GM20431 (cell line): ENCODE measurements around the gene CHAT.

ENCODE experiments used
- in situ Hi-C: fragments of 300-500 bp; cut with MseI, MboI; formaldehyde crosslinking; loops from one replicate; pipeline ENCODE4 v1.15.0; 2020; ENCODE audit warnings: low sequenced_read_pairs; ENCODE audit not compliant: unreplicated experiment

The CHAT gene

DNA sequence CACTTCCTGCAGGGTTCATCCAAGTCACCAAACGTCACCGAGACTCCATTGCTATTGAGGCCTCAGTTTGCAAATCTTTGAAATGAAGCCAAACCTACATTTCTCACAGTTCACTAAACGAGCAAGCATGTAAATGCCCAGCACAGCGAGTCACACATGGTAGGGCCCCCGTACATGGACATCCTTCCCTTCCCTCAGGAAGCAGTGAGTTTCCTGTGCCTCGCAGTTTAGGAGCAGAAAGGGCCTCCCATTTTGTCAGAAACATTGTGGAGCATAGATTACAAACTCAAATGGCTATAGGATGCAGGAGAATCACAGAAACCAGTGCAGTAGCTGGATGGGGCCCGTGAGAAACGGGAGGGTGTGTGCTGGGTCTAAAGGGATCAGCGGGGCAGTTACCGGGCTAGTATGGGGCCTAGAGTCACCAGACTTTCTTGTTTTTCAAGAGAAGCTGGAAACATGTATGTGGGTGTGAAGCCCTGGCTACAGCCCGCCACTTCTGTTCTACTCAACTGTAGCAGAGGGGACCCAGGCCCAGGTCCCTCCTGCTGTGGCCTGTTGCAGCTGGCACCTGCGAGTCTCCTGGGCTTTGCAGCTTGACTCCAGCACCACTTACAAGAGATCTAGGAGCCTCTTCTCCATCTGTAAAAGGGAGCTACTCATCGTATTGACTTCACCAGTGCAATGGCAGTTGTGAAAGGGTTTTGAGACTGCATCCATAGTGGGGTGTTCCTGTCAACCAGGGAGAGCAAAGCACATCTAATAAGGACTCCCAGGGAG lies 17.9 kb upstream of the CHAT start:
- in situ Hi-C loops, result loop anchor here (25.0 kb wide), 1 partner anchor 616 kb away; no protein-coding TSS in a partner anchor

- in situ Hi-C loops, result loop anchor here (25.0 kb wide), 1 partner anchor 616 kb away; no protein-coding TSS in a partner anchor
Measured at GRCh38 chr10:49596493-49596809, 17.4 kb upstream of the CHAT start.

DNA sequence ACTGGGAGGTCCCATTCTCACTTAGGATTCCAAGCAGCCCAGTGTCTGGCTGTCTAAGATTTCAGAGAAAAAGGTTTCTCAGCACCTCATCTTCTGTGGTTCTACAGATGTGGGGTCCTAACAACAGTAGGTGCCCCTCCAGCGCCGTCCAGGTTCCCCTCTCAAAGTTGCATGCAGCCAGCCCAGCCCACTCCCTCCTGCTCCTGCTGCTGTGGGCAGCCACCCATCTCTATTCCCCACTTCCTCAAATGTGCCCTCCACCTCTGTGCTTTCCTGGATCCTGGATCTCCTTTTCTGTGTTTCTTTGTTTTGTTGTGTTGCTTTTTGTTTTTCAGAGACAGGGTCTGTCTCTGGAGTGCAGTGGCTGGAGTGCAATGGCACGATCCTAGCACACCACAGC lies 17.0 kb upstream of the CHAT start:
- in situ Hi-C loops, result loop anchor here (25.0 kb wide), 1 partner anchor 615 kb away; no protein-coding TSS in a partner anchor

DNA sequence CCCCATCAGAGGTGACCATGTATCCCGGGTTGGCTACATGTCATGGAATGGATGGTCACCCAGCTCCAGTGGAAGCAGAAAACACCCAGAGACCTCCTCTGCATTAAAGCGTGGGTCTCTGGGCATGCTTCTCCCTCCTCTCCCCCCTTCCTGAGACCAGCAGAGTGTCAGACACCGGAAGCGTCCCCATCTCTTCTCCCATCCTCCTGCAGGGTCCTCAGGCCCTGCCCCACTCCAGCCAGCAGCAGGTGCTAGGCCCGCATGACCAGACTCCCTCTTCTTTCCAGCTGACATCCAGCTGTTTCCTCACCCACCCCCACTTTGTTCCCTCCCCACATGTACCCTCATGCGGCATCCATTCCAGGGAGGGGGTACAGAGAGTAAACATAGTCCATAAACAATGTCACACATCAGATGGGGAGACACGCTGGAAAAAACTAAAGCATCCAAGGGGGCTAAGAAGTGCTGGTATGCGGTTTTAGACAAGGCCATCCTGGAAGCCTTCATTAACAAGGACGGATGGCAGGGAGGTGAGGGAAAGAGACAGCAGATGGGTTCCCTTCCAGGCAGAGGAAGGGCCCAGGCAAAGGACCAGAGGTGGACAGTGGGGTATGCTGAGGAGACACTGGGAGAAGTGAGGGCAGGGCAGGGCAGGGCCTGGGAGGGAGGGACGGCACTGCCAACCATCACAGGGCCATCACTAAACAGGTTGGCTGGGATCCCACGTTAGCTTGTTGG lies 16.2 kb upstream of the CHAT start:
- in situ Hi-C loops, result loop anchor here (25.0 kb wide), 1 partner anchor 615 kb away; no protein-coding TSS in a partner anchor

- in situ Hi-C loops, result loop anchor here (25.0 kb wide), 1 partner anchor 614 kb away; no protein-coding TSS in a partner anchor
Measured at GRCh38 chr10:49598164-49598856, 15.5 kb upstream of the CHAT start.

DNA sequence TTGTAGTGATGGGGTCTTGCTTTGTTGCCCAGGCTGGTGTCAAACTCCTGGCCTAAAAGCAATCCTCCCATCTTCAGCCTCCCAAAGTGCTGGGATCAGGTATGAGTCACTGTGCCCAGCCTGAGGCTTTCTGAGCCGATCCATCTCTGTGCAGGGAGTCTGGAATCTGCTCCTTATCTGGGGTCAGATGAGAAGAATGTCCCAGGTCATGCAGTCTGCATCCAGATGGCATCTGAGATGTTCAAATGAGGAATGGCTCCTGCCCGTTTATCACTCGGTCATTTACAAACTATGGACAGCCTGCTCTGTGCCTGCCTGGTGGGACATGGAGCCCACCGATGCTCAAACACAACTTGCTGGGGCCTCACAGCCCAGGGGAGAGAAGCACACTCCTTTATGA lies 14.9 kb upstream of the CHAT start:
- in situ Hi-C loops, result loop anchor here (25.0 kb wide), 1 partner anchor 613 kb away; no protein-coding TSS in a partner anchor

DNA sequence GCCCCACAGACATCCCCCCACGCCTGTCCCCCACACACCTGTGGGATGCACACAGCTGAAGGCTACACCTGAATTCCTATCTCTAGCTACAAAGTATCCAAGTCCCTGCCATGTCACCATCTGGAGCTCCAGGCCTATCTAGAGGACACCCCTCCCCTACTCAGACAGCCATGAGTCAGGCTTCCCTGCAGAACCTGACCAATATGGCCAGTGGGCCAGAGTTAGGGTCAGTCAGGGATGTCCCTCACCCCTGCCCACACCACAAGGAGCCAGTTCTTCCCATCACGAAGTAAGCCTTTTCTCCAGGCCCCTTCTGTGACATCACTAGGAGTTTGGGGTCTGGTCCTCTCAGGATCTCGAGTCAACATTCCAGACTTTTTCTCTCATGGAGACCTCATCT lies 14.3 kb upstream of the CHAT start:
- in situ Hi-C loops, result loop anchor here (25.0 kb wide), 1 partner anchor 613 kb away; no protein-coding TSS in a partner anchor

- in situ Hi-C loops, result no loop called here
Measured at GRCh38 chr10:49600046-49600445, 13.8 kb upstream of the CHAT start.

DNA sequence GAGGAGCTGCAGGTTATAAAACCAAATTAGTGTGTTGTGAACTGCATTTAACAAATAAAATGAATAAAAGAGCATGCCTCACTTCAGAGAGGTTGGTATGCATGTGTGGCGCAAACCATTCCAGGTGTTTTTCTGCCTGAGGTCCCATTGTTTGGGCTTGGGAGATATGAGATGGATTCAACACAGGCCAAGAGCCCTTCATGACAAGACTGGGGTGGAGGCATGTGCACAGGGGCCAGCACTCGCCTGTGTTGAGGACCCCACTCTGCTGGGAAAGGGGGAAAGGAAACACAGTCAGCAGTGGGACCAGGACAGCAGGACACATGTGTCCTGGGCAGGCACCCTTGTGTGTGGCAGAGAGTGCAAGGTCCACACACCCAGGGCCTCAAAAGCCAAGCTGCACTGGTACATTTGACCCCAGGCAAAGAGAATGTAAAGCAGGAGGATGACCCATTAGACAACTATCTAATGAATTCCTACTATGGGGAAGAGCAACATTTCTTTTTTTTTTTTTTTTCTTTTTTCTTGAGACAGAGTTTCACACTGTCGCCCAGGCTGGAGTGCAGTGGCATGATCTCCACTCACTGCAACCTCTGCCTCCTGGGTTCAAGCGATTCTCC lies 12.9 kb upstream of the CHAT start:
- in situ Hi-C loops, result no loop called here

- in situ Hi-C loops, result no loop called here
Measured at GRCh38 chr10:49601857-49602256, 12.0 kb upstream of the CHAT start.

- in situ Hi-C loops, result no loop called here
Measured at GRCh38 chr10:49602380-49603023, 11.3 kb upstream of the CHAT start.

- in situ Hi-C loops, result no loop called here
Measured at GRCh38 chr10:49605216-49605938, 8.5 kb upstream of the CHAT start.

DNA sequence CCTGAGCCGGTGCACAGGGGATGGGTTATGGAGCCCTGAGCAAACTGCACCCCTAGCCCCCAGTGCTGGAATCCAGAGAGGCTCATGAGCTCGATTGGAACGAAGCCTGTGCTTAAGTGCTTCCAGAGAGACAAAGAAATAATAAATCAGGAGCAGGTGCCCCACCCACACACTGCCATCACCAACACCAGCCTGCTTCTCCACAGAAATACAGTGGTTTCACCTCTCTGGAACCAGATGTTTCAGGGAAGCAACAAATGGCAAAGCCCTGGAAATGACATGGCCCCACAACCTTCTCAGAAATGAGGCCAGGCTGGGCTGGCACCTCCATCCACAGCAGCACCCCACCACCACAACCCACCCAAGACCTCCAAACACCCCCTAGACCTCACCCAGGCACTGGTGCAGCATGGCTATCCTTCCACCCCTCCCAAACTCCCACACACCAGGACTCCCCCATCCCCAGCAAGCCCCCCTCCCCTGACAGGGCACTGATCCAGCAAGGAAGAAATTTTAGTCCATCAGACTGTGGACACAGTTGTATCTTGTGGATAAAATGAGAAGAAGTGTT lies 7.8 kb upstream of the CHAT start:
- in situ Hi-C loops, result no loop called here

GRCh38 chr10:49606981-49607535 lies 6.8 kb upstream of the CHAT start:
- in situ Hi-C loops, result no loop called here

DNA sequence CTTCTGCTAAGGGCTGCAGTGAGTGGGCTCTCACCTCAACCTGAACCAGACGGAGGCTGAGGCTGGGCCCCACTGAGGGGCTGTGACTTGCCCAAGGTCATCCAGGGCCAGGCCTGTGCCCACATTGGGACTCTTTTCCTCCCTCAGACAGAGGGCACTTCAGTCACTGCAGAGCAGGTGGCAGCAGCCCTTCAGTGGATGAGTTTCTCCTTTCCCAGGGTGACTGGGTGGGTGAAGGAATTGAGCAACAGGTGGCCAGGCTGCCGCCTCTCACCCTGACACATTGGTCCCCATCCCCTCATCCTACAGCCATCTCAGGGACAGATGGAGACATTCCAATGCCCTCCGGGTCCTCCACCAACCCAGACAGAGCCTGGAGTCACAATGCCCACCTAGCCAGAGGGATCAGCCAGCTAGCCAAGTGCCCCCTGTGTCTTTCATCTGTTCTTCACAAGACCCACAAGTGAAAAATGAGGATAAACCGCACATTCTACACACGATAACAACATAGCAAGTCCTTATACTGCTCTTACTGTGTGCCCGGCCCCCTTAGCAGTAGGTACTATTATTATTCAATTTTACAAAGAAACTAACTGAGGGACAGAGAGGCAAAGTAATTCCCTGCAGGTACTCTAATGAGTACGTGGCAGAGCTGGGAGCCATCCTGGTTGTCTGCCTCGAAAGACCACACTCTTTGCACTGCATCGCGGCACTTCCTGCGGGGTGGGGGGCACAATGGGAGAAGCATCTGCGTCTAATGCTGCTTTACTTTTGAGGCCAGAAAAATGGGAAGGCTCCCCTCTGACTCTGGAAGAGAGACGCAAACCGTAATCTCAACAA lies 5.5 kb upstream of the CHAT start:
- in situ Hi-C loops, result no loop called here

- in situ Hi-C loops, result no loop called here
Measured at GRCh38 chr10:49609006-49609282, 4.9 kb upstream of the CHAT start.

DNA sequence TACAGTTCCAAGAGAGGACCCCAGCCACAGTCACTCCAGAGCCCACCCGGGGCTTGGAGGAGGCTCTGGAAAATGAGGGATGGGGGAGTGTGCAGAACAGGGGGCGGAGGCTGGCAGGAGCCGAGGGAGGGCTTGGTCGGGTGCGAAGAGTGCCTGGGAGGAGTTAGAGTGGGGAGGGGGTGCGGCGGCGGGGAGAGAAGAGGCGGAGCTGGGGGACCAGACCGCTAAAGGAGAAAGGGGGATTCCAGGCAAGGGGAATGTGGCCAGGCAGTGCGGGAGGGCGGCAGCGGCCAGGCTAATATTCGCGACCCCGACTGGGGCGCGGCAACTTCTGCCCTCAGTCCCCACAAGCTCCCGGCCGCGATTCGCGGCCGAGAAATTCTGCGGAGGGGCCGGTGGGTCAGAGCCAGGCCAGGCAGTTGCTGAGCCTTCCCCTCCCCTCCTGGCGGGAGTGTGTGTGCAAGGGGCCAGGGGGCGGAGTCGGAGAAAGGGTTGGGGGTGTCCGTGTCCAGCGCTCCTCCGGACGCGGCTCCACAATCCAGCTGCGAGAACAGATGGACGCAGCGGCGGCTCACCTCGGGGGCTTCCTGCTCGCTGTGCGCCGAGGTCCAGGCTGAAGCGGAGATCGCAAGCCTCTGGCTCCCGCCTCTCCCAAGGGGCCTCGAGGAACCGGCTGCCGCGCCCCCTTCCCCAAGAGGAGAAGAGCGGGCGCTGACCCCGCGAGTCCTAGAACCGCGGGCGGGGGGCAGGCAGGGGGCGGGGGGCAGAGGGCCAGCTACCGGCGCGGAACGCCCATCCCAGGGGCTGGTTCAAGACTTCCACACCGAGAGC lies 4.3 kb upstream of the CHAT start:
- in situ Hi-C loops, result no loop called here
